ENCODE data around the gene CR1.
"Not testable (repeated sequence)": the region's sequence is repeated elsewhere in the genome, so short reads cannot be mapped to it uniquely, and the experiment has no call there.

The CR1 gene

GRCh38 chr1:207495801-207496792 lies at the start of gene CR1:
Gene CR1, plus strand, starts transcription at chr1:207496157. Its CDS starts 111 bp downstream, at chr1:207496268.
- DNase-seq, result no peak

GRCh38 chr1:207453710-207454045 lies 42.3 kb upstream of the CR1 start:
- no peak for DNase-seq

DNA sequence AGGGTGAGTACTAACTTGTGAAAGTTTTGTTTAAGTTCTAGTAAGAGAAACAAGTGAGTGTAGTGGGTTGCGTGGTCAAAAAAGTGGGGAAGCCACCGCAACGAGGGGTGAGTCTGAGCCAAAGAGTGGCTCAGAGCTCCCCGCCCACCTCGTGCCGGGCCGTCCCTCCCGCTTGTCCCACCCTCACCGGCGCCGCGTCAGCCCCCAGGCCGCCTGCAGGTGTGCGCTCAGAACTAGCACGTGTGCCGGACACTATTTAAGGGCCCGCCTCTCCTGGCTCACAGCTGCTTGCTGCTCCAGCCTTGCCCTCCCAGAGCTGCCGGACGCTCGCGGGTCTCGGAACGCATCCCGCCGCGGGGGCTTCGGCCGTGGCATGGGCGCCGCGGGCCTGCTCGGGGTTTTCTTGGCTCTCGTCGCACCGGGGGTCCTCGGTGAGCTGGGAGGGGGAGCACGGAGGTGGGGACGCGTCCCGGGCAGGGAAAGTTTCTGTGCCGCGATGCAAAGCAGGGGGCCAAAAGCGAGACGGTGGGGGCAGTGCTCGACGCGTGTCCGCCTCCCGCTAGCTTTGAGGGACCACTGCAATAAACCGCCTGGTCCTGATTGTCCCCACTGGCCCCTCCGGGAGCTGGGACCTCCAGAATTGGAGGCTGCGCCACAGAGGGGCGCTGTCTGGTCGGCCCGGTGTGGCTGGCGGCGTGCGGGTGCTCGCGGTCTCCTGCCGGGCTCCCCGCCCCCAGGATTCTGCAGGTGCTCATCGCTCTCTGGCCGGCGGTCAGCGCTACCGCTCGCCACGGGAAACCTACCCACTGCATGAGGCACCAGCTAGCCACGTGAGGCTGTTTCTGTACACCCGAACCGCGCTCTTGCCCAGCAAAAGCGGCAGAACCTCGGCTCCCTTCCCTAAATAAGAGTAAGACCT lies 41.7 kb upstream of the CR1 start, which contains the start of gene CR2:
CR2 (plus strand) TSS at position 283 of the 919 bp plus-strand sequence; CDS start at position 374, 91 bp downstream.
- DNase-seq, result no peak

DNA sequence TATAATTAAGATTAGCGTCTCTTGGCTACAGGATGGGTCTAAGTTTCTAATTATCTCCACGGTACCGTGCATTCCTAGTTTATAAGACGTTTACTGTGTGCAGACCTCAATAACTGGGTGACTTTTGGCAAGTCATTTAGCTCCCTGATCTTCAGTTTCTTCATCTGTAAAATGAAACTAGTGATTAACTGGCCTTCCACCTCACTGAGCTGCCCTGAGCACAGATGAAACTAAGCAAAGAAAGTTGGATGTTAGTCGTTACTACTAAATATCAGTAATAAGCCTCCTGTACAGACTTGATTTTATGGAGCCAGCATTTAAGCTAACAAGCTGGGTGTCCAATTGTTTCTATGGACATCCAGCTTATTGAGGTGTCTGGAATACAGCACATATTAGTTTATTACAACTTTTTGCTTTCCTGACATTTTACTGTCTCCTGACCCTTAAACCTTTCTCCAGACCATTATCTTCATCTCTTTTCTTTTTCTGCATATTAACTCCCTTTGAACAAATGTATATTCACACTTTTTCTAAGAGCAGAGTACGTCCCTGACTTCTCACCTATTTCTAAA lies 40.7 kb upstream of the CR1 start:
- no peak for DNase-seq

DNA sequence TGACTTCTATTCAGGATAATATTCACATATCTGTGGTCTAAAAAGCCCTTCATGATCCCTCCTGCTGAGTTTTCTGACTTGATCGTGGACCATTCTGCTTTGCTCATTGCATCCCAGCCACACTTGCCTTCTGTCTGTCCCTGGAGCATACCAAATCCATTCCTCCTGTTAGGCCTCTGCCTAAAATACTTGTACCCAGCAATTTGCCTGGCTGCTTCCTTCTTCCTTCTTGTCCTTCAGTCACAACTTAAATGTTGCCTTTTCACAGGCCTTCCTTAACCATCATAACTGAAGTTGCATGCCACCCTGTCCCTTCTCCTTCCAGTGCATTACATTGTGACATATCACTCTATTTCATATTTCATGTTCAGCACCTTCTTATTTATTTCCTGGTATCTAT lies 37.5 kb upstream of the CR1 start:
- DNase-seq, result no peak

DNA sequence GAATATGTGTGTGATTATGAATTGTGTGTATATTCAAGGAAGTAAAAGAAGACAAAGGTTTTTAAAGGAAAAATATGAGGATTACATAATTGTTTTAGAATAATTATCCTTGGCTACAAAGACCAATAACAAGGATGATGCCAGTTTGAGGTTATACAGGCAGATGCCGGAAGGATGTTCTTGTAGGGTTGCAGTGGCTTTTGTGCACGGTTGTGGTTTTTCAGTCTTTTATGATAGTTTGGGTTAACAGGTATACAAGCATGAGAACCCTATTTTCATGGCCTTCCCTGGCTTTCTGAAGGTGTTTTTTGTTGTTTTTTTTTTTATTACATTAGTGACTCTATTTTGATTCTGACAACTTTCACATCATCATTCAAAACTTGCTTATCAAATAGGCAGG lies 36.9 kb upstream of the CR1 start:
- DNase-seq, result no peak

GRCh38 chr1:207461649-207462048 lies 34.3 kb upstream of the CR1 start:
- no peak for DNase-seq

DNA sequence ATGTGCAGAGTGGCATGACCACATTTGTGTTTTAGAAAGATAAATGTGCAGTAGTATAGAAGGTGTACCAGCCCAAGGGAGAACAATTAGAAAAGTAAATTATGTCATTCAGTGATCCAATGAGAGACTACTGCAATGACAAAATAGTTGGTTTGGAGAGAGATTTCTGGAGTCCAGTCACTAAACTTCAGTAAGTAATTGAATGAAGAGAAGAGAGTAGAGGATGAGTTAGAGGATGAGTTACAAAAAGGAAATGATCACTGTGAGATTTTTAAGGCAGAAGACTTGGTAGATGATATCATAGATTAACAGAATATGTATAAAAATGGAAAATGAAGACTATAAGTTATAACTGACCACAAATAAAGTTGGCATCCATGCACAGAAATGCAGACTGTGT lies 33.4 kb upstream of the CR1 start:
- DNase-seq, result no peak

DNA sequence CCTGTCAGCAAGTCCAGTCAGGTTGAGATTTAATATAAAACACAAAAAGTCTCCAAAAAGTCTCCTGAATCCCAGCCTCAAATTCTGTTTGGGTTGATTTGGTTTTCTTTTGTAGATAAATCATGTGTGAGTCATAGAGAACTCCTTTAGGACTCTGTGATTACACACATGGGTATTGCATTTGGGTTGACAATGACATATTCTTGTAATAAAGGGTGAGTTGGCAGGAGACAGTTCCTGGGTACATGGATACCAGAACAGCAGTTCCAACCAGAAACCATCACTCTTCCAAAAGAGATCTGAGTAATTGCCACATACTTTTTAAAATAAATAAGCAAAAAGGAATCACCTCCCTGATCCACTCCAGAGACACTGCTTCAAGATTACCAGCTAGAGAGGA lies 32.9 kb upstream of the CR1 start:
- peak; percentile 18 for DNase-seq

DNA sequence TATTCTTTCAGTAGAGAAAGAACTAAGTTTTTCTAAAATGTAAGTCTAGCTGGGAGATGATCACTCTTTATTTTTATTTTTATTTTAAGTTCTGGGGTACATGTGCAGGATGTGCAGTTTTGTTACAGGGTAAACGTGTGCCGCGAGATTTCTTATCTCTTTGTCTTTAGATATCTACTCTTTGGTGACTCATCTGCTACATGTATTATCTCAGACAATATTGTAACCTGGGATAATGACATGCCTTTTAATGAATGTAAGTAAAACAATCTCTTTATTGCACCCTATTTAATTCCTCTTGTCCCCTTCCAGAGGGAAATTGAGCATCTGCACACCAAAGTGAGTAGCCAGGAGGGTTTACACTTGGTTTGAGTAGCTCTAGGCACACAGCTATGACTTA lies 32.4 kb upstream of the CR1 start:
- no peak for DNase-seq

GRCh38 chr1:207470927-207471326 lies 25.0 kb upstream of the CR1 start:
- no peak for DNase-seq

DNA sequence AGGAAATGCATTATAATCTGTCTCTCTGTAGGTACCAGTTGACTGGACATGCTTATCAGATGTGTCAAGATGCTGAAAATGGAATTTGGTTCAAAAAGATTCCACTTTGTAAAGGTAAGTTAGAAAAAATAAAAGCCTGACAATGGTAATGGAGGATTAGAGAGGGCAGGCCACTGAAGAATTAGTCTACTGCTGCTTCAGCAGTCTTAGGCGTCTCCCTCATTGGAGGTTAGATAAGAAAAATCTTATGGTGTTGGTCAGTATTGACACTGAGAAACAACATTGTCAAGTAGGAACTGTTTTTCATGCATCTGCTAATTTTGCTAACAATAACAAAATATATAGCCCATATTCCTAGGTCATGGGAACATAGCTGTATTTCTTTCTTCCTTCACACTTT lies 21.7 kb upstream of the CR1 start:
- no peak for DNase-seq

GRCh38 chr1:207486198-207486597 lies 9.8 kb upstream of the CR1 start:
- DNase-seq, result no peak

DNA sequence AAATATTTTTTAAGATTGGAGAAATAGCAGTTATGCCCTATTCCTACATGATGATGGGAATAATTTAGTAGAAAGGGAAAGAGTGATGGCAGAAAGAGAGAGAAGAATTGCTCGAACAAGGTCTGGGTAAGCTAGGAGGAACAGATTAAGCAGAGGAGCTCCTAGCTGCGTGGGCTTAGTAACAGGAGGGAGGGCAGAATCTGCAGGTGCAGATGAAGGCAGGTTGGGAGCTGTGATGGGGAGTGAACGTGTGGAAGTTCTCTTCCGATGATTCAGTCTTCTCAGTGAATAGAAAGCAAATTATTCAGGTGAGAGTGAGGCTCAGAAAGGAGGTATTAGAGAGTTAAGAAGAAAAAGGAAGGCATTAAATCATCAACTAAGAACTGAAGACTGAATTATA lies 8.3 kb upstream of the CR1 start:
- no peak for DNase-seq

DNA sequence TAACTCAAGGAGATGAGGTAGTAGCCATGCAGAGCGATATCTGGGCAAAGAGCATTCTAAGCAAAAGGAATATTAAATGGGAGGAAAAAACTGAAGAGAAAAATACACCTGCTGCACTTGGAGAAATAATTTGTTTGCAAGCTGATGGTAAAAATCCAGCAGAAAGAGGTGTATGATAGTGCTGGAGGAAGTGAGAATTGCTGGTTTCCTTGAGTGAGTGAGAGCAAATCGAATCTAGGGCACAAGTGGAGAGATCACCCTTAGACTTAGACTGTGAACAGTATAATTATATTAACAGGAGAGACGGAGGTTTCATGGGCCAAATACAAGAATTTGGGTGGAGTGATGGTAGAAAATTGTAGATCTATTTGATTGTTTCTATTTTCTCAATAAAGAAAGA lies 2.7 kb upstream of the CR1 start:
- no peak for DNase-seq

- no peak for DNase-seq
Observed at GRCh38 chr1:207494171-207494570, 1.8 kb upstream of the CR1 start.

GRCh38 chr1:207495281-207495680 lies 676 bp upstream of the CR1 start:
- DNase-seq, result not testable (repeated sequence)

GRCh38 chr1:207497941-207498340 lies 2.0 kb downstream of the CR1 start:
- no peak for DNase-seq

- DNase-seq, result peak; percentile 65
Observed at GRCh38 chr1:207499573-207499972, 3.6 kb downstream of the CR1 start.

GRCh38 chr1:207500306-207500705 lies 4.3 kb downstream of the CR1 start:
- no peak for DNase-seq

DNA sequence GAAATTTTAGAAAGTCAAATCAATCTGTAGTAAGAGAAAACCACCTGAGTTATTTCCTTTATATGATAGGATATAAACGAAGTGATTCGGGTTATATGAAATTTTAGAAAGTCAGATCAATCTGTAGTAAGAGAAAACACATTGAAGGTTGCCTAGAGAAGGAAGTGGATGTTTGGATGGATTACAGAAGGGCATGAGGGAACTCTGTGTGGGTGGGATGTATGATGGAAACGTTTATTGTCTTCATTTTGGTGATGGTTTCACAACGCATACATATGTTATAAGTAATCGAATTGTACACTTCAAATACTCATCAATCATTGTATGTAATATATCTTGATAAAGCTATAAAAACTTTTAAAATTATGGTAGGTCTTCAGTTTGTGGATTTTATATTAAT lies 5.1 kb downstream of the CR1 start:
- DNase-seq, result no peak

- no peak for DNase-seq
Observed at GRCh38 chr1:207502726-207503125, 6.8 kb downstream of the CR1 start.

- DNase-seq, result no peak
Observed at GRCh38 chr1:207503950-207504349, 8.0 kb downstream of the CR1 start.

All from fibroblast of upper back skin (primary cell).